Smooth muscle cell (in vitro differentiated cells): ENCODE data around the gene AXL. TPM values are rescaled to one million over a fixed set of nuclear protein-coding genes. Genes with fewer than 3 reads are reported as not detected.

ENCODE experiments used
- DNase-seq: peaks from one replicate; lab custom pipeline; 2025; ENCODE audit not compliant: unreplicated experiment; lab: John Stamatoyannopoulos, UW
- H2AFZ ChIP-seq: fragments of 200-600 bp; sonication (generic); 2 replicates; pipeline ENCODE4 v1.6.0; 2016; ENCODE audit warnings: antibody characterized with exemption, low read depth, mild to moderate bottlenecking
- H3F3A ChIP-seq: fragments of 200-600 bp; sonication (generic); 2 replicates; pipeline ENCODE4 v1.6.0; 2017; ENCODE audit warnings: antibody characterized with exemption, low read depth
- H3K27ac ChIP-seq: fragments of 200-600 bp; sonication (generic); 2 replicates; pipeline ENCODE4 v1.5.1; 2016; ENCODE audit warnings: low read depth, mild to moderate bottlenecking
- H3K27me3 ChIP-seq: fragments of 200-600 bp; sonication (generic); 2 replicates; pipeline ENCODE4 v1.6.1; 2016; ENCODE audit warnings: low read depth, mild to moderate bottlenecking
- H3K36me3 ChIP-seq: fragments of 200-600 bp; sonication (generic); 2 replicates; pipeline ENCODE4 v1.5.1; 2016; ENCODE audit warnings: low read depth
- H3K4me1 ChIP-seq: fragments of 200-600 bp; sonication (generic); 2 replicates; pipeline ENCODE4 v1.5.1; 2016; ENCODE audit warnings: low read depth
- H3K4me2 ChIP-seq: fragments of 200-600 bp; sonication (generic); 2 replicates; pipeline ENCODE4 v1.6.0; 2016; ENCODE audit warnings: mild to moderate bottlenecking
- H3K4me3 ChIP-seq: fragments of 200-600 bp; sonication (generic); 2 replicates; pipeline ENCODE4 v1.5.1; 2016; ENCODE audit warnings: mild to moderate bottlenecking
- H3K79me2 ChIP-seq: fragments of 200-600 bp; sonication (generic); 2 replicates; pipeline ENCODE4 v1.6.0; 2016; ENCODE audit warnings: low read depth, mild to moderate bottlenecking
- H3K9ac ChIP-seq: fragments of 200-600 bp; sonication (generic); 2 replicates; pipeline ENCODE4 v1.6.0; 2016; ENCODE audit warnings: low read depth
- H3K9me3 ChIP-seq: fragments of 200-600 bp; sonication (generic); replicated peaks from 2 replicates; pipeline ENCODE4 v1.5.1; 2016; ENCODE audit warnings: low read depth
- H4K20me1 ChIP-seq: fragments of 200-600 bp; sonication (generic); 2 replicates; pipeline ENCODE4 v1.6.0; 2016; ENCODE audit warnings: low read depth
- WGBS: methylation state at CpG from one replicate; pipeline ENCODE4 v1.1.7; 2016; ENCODE audit warnings: low lambda C conversion rate; 5-methylcytosine and 5-hydroxymethylcytosine counted together
- polyA plus RNA-seq: library from polyadenylated mRNA; unstranded; fragments of >200 nt; fragmentation: Nextera tagmentation; extraction: Ambion mirVana; gene quantifications from 2 replicates; pipeline ENCODE4 v1.2.1, GENCODE V29; 2016
- total RNA-seq: library from RNA; depleted of rRNA; stranded (reverse); fragments of >200 nt; gene quantifications from 2 replicates; pipeline ENCODE4 v1.2.3, GENCODE V29; 2014
- TF ChIP-seq, protein P1 (sequence below): fragments of 200-600 bp; sonication (generic); IDR thresholded peaks from 2 replicates; pipeline ENCODE4 v1.5.1; 2017; ENCODE audit warnings: borderline replicate concordance, mild to moderate bottlenecking, antibody characterized with exemption; ENCODE audit not compliant: insufficient read depth, poor library complexity, severe bottlenecking

AXL gene
- total and polyA plus RNA-seq, 2 experiments from 2014 or later = 16.9 to 71.2 TPM

DNA sequence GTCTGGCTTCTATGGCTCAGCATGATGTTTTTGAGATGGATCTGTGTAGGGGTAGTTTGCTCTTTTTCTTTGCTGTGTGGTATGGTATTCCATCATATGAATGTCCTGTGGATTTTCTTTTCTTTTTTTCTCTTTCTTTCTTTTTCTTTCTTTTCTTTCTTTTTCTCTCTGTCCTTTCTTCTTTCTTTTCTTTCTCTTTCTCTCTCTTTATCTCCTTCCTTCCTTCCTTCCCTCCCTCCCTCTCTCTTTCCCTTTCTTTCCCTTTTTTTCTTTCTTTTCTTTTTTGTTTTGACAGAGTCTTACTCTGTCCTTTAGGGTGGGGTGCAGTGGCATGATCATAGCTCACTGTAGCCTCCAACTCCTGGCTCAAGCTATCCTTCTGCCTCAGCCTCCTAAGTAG is 36.1 kb downstream of the AXL start:
- H4K20me1 ChIP-seq = no peaks in the 10 kb centered on the region
- peaks cover 5% of the 10 kb centered on the region for H3F3A ChIP-seq
- TF ChIP-seq, protein P1, sequence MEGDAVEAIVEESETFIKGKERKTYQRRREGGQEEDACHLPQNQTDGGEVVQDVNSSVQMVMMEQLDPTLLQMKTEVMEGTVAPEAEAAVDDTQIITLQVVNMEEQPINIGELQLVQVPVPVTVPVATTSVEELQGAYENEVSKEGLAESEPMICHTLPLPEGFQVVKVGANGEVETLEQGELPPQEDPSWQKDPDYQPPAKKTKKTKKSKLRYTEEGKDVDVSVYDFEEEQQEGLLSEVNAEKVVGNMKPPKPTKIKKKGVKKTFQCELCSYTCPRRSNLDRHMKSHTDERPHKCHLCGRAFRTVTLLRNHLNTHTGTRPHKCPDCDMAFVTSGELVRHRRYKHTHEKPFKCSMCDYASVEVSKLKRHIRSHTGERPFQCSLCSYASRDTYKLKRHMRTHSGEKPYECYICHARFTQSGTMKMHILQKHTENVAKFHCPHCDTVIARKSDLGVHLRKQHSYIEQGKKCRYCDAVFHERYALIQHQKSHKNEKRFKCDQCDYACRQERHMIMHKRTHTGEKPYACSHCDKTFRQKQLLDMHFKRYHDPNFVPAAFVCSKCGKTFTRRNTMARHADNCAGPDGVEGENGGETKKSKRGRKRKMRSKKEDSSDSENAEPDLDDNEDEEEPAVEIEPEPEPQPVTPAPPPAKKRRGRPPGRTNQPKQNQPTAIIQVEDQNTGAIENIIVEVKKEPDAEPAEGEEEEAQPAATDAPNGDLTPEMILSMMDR = no peak
- H3K4me3 ChIP-seq = no peak overlapping the region
- H3K27me3 ChIP-seq = no peaks in the 10 kb centered on the region
- no peak overlapping the region for H3K9ac ChIP-seq
- H3K27ac ChIP-seq = no peak overlapping the region
- no peak for DNase-seq
- no peaks in the 10 kb centered on the region for H3K79me2 ChIP-seq
- no peak overlapping the region for H2AFZ ChIP-seq
- peaks cover 6% of the 10 kb centered on the region for H3K36me3 ChIP-seq
- no peak overlapping the region for H3K4me2 ChIP-seq
- H3K9me3 ChIP-seq = no peaks in the 10 kb centered on the region
- no peaks in the 10 kb centered on the region for H3K4me1 ChIP-seq

DNA sequence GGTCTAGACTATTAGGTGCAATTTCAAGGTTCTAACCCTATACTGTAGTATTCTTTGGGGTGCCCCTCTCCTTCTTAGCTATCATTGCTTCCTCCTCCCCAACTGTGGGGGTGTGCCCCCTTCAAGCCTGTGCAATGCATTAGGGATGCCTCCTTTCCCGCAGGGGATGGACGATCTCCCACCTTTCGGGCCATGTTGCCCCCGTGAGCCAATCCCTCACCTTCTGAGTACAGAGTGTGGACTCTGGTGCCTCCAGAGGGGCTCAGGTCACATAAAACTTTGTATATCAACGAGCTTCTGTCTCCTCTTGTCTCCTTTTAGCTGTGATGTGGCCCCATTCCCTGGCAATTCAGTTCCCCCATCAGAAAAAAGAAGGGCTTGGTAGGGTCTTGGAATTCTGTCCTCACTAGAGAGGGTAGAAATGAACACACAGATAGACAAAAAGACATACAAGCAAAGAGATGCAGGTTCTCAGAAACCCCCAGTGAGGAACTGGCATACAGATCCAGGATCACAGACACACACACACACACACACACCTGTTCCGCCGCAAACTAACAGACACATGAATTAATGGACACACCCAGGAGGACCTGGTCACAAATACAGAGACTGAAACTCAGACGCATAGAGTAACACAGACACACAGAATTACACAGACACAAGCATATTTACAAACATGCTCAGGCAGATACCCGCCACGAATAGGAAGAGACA is 42.6 kb downstream of the AXL start:
- peaks cover 7% of the 10 kb centered on the region for H3K4me1 ChIP-seq
- H3K4me2 ChIP-seq = peak overlapping the region; percentile 84
- peaks cover 23% of the 10 kb centered on the region for H3K79me2 ChIP-seq
- peak overlapping the region; percentile 96 for H3K27ac ChIP-seq
- no peaks in the 10 kb centered on the region for H3K9me3 ChIP-seq
- H3K4me3 ChIP-seq = peak overlapping the region; percentile 60
- TF ChIP-seq, protein P1 = no peak
- no peak for DNase-seq
- H3K36me3 ChIP-seq = no peaks in the 10 kb centered on the region
- peak overlapping the region; percentile 17 for H3K9ac ChIP-seq
- H3K27me3 ChIP-seq = no peaks in the 10 kb centered on the region
- H3F3A ChIP-seq = peaks cover 5% of the 10 kb centered on the region
- no peak overlapping the region for H2AFZ ChIP-seq
- peaks cover 9% of the 10 kb centered on the region for H4K20me1 ChIP-seq
- WGBS = 76% methylated on average over 10 of the region's 10 CpGs

DNA sequence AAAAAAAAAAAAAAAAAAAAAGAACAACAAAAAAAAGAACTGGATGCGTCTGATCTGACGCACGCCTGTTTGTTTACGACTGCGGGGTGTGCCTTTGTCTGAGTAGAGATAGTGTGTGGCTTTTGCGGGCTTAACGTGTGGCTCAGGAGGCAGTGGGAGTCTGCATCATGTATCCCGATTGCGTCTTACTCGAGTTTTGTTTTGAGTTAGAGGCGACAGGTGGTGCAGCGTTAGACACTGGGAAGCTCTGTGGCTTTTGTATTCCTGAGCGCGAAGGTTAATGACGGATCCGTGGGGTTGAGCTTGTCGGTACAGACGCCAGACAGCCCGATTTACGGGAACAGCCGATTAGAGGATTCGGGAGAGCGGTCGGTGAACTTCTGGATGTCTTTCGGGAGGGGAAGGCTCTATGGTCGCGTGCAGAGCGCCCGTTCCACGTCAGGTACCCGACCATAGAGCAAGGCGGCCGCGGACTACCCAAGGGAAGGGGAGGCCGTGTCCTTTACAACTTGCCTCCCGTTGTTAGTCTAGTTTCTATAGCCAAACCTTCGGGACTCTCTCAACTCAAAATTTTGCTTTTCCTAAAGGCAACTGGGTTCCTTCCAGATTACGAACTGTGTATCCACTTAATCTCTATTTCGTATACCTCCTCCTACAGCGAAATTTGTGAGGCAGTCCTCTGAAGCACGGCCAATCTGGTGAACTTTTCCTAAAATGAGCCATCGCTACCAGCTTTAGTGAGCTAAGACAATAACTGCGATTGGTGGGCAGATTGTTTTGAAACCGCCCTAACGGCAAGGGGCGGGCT is 44.2 kb downstream of the AXL start:
- DNase-seq = peak; percentile 60
- TF ChIP-seq, protein P1 = no peak
- peaks cover 15% of the 10 kb centered on the region for H3K4me1 ChIP-seq
- peaks cover 5% of the 10 kb centered on the region for H3F3A ChIP-seq
- peak overlapping the region; percentile 93 for H3K9ac ChIP-seq
- under 1% methylated on average over 46 of the region's 46 CpGs for WGBS
- H3K79me2 ChIP-seq = peaks cover 39% of the 10 kb centered on the region
- peak overlapping the region; percentile 84 for H3K4me2 ChIP-seq
- H3K27ac ChIP-seq = peak overlapping the region; percentile 96
- H4K20me1 ChIP-seq = peaks cover 26% of the 10 kb centered on the region
- no peaks in the 10 kb centered on the region for H3K9me3 ChIP-seq
- H2AFZ ChIP-seq = no peak overlapping the region
- peaks cover 3% of the 10 kb centered on the region for H3K36me3 ChIP-seq
- peak overlapping the region; percentile 60 for H3K4me3 ChIP-seq
- H3K27me3 ChIP-seq = no peaks in the 10 kb centered on the region
